ENCODE results near the gene PAK1.

PAK1 gene

GRCh38 chr11:77411717-77412441 lies 62.0 kb downstream of the PAK1 start:
- Histone ChIP-seq H3F3A (ENCODE audit: insufficient read depth, low read length) (no peaks in the 10 kb centered on the region), H3K4me2 (ENCODE audit: low read length) (peak overlapping the region; percentile 50), H3K9me2 (ENCODE audit: low read depth, low read length) (no peaks in the 10 kb centered on the region), H2AFZ (ENCODE audit: low read length) (no peak overlapping the region), H3K9ac (ENCODE audit: low read length) (peak overlapping the region; percentile 31; the same call in 1 of the 2 replicates), H3K79me2 (ENCODE audit: insufficient read depth, low read length) (no peaks in the 10 kb centered on the region), H4K20me1 (ENCODE audit: insufficient read depth, low read length) (no peaks in the 10 kb centered on the region), H3K36me3 (ENCODE audit: insufficient read depth, low read length) (no peaks in the 10 kb centered on the region), H3K4me3 (ENCODE audit: low read depth, low read length, poor library complexity, severe bottlenecking) (peak overlapping the region; percentile 40), H3K27ac (ENCODE audit: low read depth, low read length, poor library complexity, severe bottlenecking) (no peak overlapping the region), H3K27me3 (ENCODE audit: insufficient read depth, low read length) (no peaks in the 10 kb centered on the region), H3K4me1 (ENCODE audit: insufficient read depth, low read length, severe bottlenecking) (no peaks in the 10 kb centered on the region), H3K9me3 (ENCODE audit: low read length) (no peaks in the 10 kb centered on the region)
- TF ChIP-seq EZH2 (IDR thresholded peaks at IDR 0.05; ENCODE audit: borderline replicate concordance, low read length) (no peak), CTCF (IDR thresholded peaks at IDR 0.05; ENCODE audit: low read length) (no peak)

GRCh38 chr11:77411137-77411707 lies 62.7 kb downstream of the PAK1 start:
- Histone ChIP-seq H4K20me1 (ENCODE audit: insufficient read depth, low read length) (no peaks in the 10 kb centered on the region), H2AFZ (ENCODE audit: low read length) (no peak overlapping the region), H3K27ac (ENCODE audit: low read depth, low read length, poor library complexity, severe bottlenecking) (no peak overlapping the region), H3K9ac (ENCODE audit: low read length) (peak overlapping the region; percentile 31; the same call in 1 of the 2 replicates), H3K27me3 (ENCODE audit: insufficient read depth, low read length) (no peaks in the 10 kb centered on the region), H3K9me2 (ENCODE audit: low read depth, low read length) (no peaks in the 10 kb centered on the region), H3F3A (ENCODE audit: insufficient read depth, low read length) (no peaks in the 10 kb centered on the region), H3K4me3 (ENCODE audit: low read depth, low read length, poor library complexity, severe bottlenecking) (peak overlapping the region; percentile 40), H3K9me3 (ENCODE audit: low read length) (no peaks in the 10 kb centered on the region), H3K4me1 (ENCODE audit: insufficient read depth, low read length, severe bottlenecking) (no peaks in the 10 kb centered on the region), H3K79me2 (ENCODE audit: insufficient read depth, low read length) (no peaks in the 10 kb centered on the region), H3K36me3 (ENCODE audit: insufficient read depth, low read length) (no peaks in the 10 kb centered on the region), H3K4me2 (ENCODE audit: low read length) (peak overlapping the region; percentile 50)
- TF ChIP-seq CTCF (IDR thresholded peaks at IDR 0.05; ENCODE audit: low read length): no peak
- no peak for TF ChIP-seq EZH2 (IDR thresholded peaks at IDR 0.05; ENCODE audit: borderline replicate concordance, low read length)

DNA sequence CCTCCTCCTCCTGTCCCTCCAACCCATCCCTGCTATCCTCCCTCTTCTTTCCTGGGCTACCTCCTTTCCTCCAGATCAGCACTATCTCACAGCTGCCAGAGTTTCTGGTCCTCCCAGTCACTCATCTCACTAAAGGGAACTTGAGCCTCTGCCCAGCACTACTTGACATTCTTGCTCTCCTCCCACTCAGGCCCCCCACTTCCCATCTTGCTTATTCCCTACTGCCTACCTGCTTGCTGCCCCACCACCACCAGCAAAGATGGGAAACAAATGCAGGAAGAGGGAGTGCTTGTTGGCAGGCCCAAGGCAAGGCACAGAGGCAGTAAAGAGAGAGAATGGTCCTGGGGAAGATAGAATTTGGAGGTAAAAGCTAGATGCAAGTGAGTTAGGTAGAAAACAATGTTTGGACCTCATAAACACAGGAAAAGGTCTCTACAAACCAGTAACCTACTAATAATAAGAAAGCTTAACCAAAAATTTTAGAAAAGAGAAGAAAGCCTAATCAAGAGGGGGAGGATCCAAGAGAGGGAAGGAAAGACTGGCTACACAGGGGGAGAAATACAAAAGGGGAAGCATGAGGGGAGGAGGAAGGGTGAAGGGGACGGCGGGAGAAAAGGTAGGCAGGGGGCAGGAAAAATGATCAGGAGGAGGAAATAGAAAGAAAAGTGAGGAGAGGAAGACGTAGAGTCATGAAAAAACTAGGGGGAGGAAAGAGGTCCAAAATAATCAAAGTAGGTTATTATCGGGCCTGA lies 63.6 kb downstream of the PAK1 start:
- Histone ChIP-seq H4K20me1 (ENCODE audit: insufficient read depth, low read length) (no peaks in the 10 kb centered on the region), H3K79me2 (ENCODE audit: insufficient read depth, low read length) (no peaks in the 10 kb centered on the region), H2AFZ (ENCODE audit: low read length) (no peak overlapping the region), H3K27me3 (ENCODE audit: insufficient read depth, low read length) (no peaks in the 10 kb centered on the region), H3F3A (ENCODE audit: insufficient read depth, low read length) (no peaks in the 10 kb centered on the region), H3K9me2 (ENCODE audit: low read depth, low read length) (no peaks in the 10 kb centered on the region), H3K9ac (ENCODE audit: low read length) (no peak overlapping the region), H3K4me1 (ENCODE audit: insufficient read depth, low read length, severe bottlenecking) (no peaks in the 10 kb centered on the region), H3K4me3 (ENCODE audit: low read depth, low read length, poor library complexity, severe bottlenecking) (no peak overlapping the region), H3K9me3 (ENCODE audit: low read length) (no peaks in the 10 kb centered on the region), H3K4me2 (ENCODE audit: low read length) (no peak overlapping the region), H3K36me3 (ENCODE audit: insufficient read depth, low read length) (no peaks in the 10 kb centered on the region), H3K27ac (ENCODE audit: low read depth, low read length, poor library complexity, severe bottlenecking) (no peak overlapping the region)
- TF ChIP-seq CTCF (IDR thresholded peaks at IDR 0.05; ENCODE audit: low read length) (no peak), EZH2 (IDR thresholded peaks at IDR 0.05; ENCODE audit: borderline replicate concordance, low read length) (no peak)
